ENCODE results near the gene PLCZ1. TPM values are rescaled to one million over a fixed set of nuclear protein-coding genes. Genes with fewer than 3 reads are reported as not detected.
"Not testable (repeated sequence)": the region's sequence is repeated elsewhere in the genome, so short reads cannot be mapped to it uniquely, and the experiment has no call there.

The PLCZ1 gene
- total and polyA plus RNA-seq, 2 donors (not counting 1 experiment from before 2014, with no cell fraction given): not detected

DNA sequence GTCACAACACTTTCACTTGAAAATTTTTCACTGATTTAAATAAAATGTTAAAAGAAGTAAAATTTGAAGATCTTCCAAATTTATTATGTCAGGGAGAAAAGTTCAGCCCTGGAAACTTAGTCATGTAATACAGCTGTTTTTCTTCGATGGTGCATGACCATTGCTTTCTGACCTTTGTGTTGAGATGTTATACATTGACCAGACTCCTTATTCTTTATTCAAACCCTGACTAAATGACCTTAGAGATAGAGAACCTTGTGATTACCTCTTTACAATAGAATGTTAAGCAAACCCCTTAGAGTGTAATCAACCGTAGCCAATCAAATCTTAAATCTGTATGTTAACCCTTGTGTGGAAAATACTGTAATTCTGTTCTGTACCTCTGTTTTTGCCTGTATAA lies 34.5 kb downstream of the PLCZ1 start:
- H3K4me2 ChIP-seq (ENCODE audit: extremely low read depth, insufficient read depth, low read length): no peak overlapping the region
- H3K27me3 ChIP-seq (ENCODE audit: control insufficient read depth, insufficient read depth, low read length): no peaks in the 10 kb centered on the region
- H4K20me1 ChIP-seq (ENCODE audit: control insufficient read depth, extremely low read depth, insufficient read depth, low read length): no peaks in the 10 kb centered on the region
- no peaks in the 10 kb centered on the region for H3K9me3 ChIP-seq (ENCODE audit: control insufficient read depth, insufficient read depth, low read depth, low read length)
- TF ChIP-seq, protein P1, sequence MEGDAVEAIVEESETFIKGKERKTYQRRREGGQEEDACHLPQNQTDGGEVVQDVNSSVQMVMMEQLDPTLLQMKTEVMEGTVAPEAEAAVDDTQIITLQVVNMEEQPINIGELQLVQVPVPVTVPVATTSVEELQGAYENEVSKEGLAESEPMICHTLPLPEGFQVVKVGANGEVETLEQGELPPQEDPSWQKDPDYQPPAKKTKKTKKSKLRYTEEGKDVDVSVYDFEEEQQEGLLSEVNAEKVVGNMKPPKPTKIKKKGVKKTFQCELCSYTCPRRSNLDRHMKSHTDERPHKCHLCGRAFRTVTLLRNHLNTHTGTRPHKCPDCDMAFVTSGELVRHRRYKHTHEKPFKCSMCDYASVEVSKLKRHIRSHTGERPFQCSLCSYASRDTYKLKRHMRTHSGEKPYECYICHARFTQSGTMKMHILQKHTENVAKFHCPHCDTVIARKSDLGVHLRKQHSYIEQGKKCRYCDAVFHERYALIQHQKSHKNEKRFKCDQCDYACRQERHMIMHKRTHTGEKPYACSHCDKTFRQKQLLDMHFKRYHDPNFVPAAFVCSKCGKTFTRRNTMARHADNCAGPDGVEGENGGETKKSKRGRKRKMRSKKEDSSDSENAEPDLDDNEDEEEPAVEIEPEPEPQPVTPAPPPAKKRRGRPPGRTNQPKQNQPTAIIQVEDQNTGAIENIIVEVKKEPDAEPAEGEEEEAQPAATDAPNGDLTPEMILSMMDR (conservative IDR thresholded peaks at IDR 0.05 in 1 of 2, IDR thresholded peaks at IDR 0.05 in 1 of 2; ENCODE audit: low read depth in 1 of 2, low read length in 2 of 2): no peak
- TF ChIP-seq EZH2 (IDR thresholded peaks at IDR 0.05; ENCODE audit: low read length, missing control alignments): no peak
- H2AFZ ChIP-seq (ENCODE audit: low read length): no peak overlapping the region
- H3K79me2 ChIP-seq (ENCODE audit: control insufficient read depth, insufficient read depth, low read length): no peaks in the 10 kb centered on the region
- peak in 1 of 2 donors; percentile 9 for DNase-seq (ENCODE audit: low read depth in 2 of 2)
- H3K9ac ChIP-seq (ENCODE audit: insufficient read depth, low read length): no peak overlapping the region
- no peaks in the 10 kb centered on the region for H3K36me3 ChIP-seq (ENCODE audit: control insufficient read depth, insufficient read depth, low read length)
- no peaks in the 10 kb centered on the region for H3K4me1 ChIP-seq (ENCODE audit: control insufficient read depth, extremely low read depth, insufficient read depth, low read length)
- no peak overlapping the region for H3K4me3 ChIP-seq (replicated peaks in 1 of 4; ENCODE audit: control extremely low read depth in 1 of 4, insufficient read depth in 1 of 4, low read depth in 3 of 4, low read length in 4 of 4)
- no peak overlapping the region for H3K27ac ChIP-seq (ENCODE audit: insufficient read depth, low read length)

GRCh38 chr12:18700271-18700670 lies 37.5 kb downstream of the PLCZ1 start:
- Histone ChIP-seq H3K27ac (ENCODE audit: insufficient read depth, low read length) (no peak overlapping the region), H3K4me2 (ENCODE audit: extremely low read depth, insufficient read depth, low read length) (no peak overlapping the region), H4K20me1 (ENCODE audit: control insufficient read depth, extremely low read depth, insufficient read depth, low read length) (no peaks in the 10 kb centered on the region)

DNA sequence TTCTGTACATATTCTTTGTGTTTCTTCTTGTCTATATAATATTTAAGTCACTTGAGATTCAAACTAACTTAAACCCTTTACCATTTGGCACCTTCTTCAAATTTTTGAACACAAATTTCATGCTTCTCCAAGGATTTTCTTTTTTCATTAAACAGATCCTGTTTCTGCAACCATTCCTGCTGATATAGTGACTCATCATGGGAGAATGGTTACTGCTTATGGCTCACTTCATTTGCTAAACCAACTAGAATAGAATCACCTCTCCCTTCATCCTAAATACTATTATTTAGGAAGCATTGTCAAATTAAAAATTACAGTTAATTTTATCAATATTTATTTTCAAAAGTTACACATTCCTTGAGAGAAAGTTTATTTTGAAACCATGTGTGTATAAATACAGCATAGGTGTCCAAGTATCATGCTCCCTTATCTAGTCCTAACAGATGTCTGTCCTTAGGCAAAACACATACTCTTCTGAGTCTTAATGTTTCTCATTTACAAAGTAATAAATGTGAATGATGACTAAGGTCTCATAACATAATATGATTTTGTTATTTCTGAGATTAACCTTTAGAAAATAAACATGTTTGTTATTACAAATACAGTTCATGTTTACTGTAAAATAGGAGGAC lies 40.7 kb downstream of the PLCZ1 start:
- no peak overlapping the region for H3K4me3 ChIP-seq (replicated peaks in 1 of 4; ENCODE audit: control extremely low read depth in 1 of 4, insufficient read depth in 1 of 4, low read depth in 3 of 4, low read length in 4 of 4)
- H3K79me2 ChIP-seq (ENCODE audit: control insufficient read depth, insufficient read depth, low read length): no peaks in the 10 kb centered on the region
- no peak for TF ChIP-seq EZH2 (IDR thresholded peaks at IDR 0.05; ENCODE audit: low read length, missing control alignments)
- TF ChIP-seq, protein P1 (conservative IDR thresholded peaks at IDR 0.05 in 1 of 2, IDR thresholded peaks at IDR 0.05 in 1 of 2; ENCODE audit: low read depth in 1 of 2, low read length in 2 of 2): no peak
- DNase-seq (ENCODE audit: low read depth in 2 of 2): peak; percentile 59 to 73
- no peak overlapping the region for H3K27ac ChIP-seq (ENCODE audit: insufficient read depth, low read length)
- no peaks in the 10 kb centered on the region for H3K27me3 ChIP-seq (ENCODE audit: control insufficient read depth, insufficient read depth, low read length)
- H4K20me1 ChIP-seq (ENCODE audit: control insufficient read depth, extremely low read depth, insufficient read depth, low read length): no peaks in the 10 kb centered on the region
- H3K9ac ChIP-seq (ENCODE audit: insufficient read depth, low read length): no peak overlapping the region
- H3K4me1 ChIP-seq (ENCODE audit: control insufficient read depth, extremely low read depth, insufficient read depth, low read length): no peaks in the 10 kb centered on the region
- H3K4me2 ChIP-seq (ENCODE audit: extremely low read depth, insufficient read depth, low read length): peak overlapping the region; percentile 25
- H2AFZ ChIP-seq (ENCODE audit: low read length): no peak overlapping the region
- no peaks in the 10 kb centered on the region for H3K9me3 ChIP-seq (ENCODE audit: control insufficient read depth, insufficient read depth, low read depth, low read length)
- H3K36me3 ChIP-seq (ENCODE audit: control insufficient read depth, insufficient read depth, low read length): no peaks in the 10 kb centered on the region

More at GRCh38 chr12:18700271-18700670, 37.5 kb downstream of the PLCZ1 start:
- Histone ChIP-seq H3K79me2 (ENCODE audit: control insufficient read depth, insufficient read depth, low read length) (no peaks in the 10 kb centered on the region), H3K4me3 (replicated peaks in 1 of 4; ENCODE audit: control extremely low read depth in 1 of 4, insufficient read depth in 1 of 4, low read depth in 3 of 4, low read length in 4 of 4) (no peak overlapping the region), H3K9ac (ENCODE audit: insufficient read depth, low read length) (no peak overlapping the region), H2AFZ (ENCODE audit: low read length) (no peak overlapping the region), H3K36me3 (ENCODE audit: control insufficient read depth, insufficient read depth, low read length) (no peaks in the 10 kb centered on the region), H3K4me1 (ENCODE audit: control insufficient read depth, extremely low read depth, insufficient read depth, low read length) (no peaks in the 10 kb centered on the region), H3K9me3 (ENCODE audit: control insufficient read depth, insufficient read depth, low read depth, low read length) (no peaks in the 10 kb centered on the region), H3K27me3 (ENCODE audit: control insufficient read depth, insufficient read depth, low read length) (no peaks in the 10 kb centered on the region)
- peak; percentile 92 to 94 for DNase-seq (ENCODE audit: low read depth in 2 of 2)
- TF ChIP-seq, protein P1 (conservative IDR thresholded peaks at IDR 0.05 in 1 of 2, IDR thresholded peaks at IDR 0.05 in 1 of 2; ENCODE audit: low read depth in 1 of 2, low read length in 2 of 2): no peak
- no peak for TF ChIP-seq EZH2 (IDR thresholded peaks at IDR 0.05; ENCODE audit: low read length, missing control alignments)

DNA sequence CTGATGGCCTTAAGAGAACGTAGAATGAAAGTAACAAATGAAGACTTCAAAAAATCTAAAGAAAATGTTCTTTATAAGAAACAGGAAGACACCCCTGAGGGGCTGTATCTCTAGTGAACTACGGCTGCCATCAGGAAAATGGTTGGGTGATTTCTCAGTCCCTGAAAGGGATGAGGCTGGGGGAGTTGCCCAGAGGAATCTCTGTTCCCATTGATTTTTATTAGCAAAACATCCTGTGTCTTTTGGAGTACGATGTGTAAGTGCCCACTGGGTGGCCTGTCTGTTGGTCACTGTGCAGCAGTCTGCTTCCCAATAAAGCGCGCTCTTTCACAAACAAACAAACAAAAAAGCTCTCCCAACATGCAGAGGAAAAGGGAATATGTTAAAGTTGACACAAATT lies 43.8 kb downstream of the PLCZ1 start:
- H3K4me2 ChIP-seq (ENCODE audit: extremely low read depth, insufficient read depth, low read length); H4K20me1 ChIP-seq (ENCODE audit: control insufficient read depth, extremely low read depth, insufficient read depth, low read length); H3K9me3 ChIP-seq (ENCODE audit: control insufficient read depth, insufficient read depth, low read depth, low read length); DNase-seq (ENCODE audit: low read depth in 2 of 2); H3K4me1 ChIP-seq (ENCODE audit: control insufficient read depth, extremely low read depth, insufficient read depth, low read length); H3K27me3 ChIP-seq (ENCODE audit: control insufficient read depth, insufficient read depth, low read length); H3K79me2 ChIP-seq (ENCODE audit: control insufficient read depth, insufficient read depth, low read length); H3K9ac ChIP-seq (ENCODE audit: insufficient read depth, low read length); H3K4me3 ChIP-seq (replicated peaks in 1 of 4; ENCODE audit: control extremely low read depth in 1 of 4, insufficient read depth in 1 of 4, low read depth in 3 of 4, low read length in 4 of 4); H3K27ac ChIP-seq (ENCODE audit: insufficient read depth, low read length); H2AFZ ChIP-seq (ENCODE audit: low read length); H3K36me3 ChIP-seq (ENCODE audit: control insufficient read depth, insufficient read depth, low read length): not testable (repeated sequence)

Measured in fibroblast of lung (primary cell).